Stimulated activated CD8-positive, alpha-beta memory T cell treated with anti-CD3 and anti-CD28 coated beads, Interleukin-7, amount 100 ng/mL, for 1 hour (primary cell): ENCODE results near the gene OR11L1.

Source experiments
- DNase-seq, 2 donors: peaks; one replicate each; pipeline ENCODE4 v3.0.0-alpha.2; 2020; ENCODE audit warnings: low read depth in 2 of 2

Gene OR11L1, protein sequence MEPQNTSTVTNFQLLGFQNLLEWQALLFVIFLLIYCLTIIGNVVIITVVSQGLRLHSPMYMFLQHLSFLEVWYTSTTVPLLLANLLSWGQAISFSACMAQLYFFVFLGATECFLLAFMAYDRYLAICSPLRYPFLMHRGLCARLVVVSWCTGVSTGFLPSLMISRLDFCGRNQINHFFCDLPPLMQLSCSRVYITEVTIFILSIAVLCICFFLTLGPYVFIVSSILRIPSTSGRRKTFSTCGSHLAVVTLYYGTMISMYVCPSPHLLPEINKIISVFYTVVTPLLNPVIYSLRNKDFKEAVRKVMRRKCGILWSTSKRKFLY

DNA sequence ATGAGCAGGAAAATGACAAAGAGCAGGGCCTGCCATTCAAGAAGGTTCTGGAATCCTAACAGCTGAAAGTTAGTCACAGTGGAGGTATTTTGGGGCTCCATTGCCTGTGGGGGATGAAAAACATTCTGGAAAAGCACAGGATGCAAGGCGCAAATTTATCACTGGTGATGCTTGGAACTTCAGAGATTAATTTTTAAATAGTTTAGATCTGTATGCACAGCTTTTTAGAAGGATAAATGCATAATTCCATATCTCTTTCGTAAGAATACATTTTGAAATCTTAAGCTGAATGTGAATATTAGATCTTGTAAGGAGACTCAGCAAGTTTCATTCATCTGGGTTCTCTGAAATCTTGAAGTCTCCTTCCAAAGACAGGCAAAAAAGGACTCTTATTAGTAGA is at the start of gene OR11L1:
Gene OR11L1 (minus strand): TSS at position 101 of the 400 bp plus-strand sequence. CDS start 0 bp downstream, at position 101.
- DNase-seq = no peak

GRCh38 chr1:247884797-247885413 is 43.2 kb upstream of the OR11L1 start:
- DNase-seq = no peak

DNA sequence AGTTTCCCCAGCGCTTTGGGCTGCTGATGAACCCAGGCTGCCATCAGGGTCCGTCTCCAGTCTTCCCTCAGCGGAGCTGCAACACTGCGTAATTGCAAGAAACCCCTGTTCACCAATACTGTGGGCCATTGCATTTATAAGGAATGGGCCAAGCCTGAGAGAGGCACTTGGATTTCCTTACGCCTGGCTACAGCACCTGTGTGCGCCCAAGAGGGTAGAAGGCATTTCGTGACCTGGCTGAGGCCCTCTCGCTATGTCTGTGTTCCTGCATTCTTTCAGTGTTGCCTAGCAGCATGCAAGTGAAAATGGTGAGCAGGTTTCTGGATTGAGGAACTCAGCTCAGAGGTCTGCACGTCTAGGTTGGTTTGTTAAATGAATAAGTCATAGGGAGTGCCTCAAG is 41.6 kb upstream of the OR11L1 start:
- DNase-seq = no peak

DNA sequence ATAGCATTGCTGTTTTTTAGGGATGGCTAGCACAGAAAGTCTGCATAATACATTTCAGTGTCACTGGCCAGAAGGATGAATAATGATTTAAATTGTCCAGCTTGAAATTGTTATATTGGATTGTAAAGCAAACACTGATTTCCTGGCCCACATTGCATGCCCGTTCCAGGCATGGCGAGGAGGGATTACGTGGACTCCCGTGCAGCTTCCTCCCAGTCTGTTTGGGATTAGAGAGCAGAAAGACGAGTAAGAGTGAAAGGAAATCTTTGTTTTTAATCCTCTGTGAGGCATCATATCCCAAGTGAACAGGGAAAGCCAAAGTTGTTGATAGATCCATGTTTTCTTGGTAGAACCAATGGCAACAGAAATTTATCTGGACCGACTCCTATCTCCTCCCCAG is 23.7 kb upstream of the OR11L1 start:
- no peak for DNase-seq

- DNase-seq = no peak
Observed at GRCh38 chr1:247864644-247865043, 22.9 kb upstream of the OR11L1 start.

GRCh38 chr1:247862756-247863155 is 21.1 kb upstream of the OR11L1 start:
- DNase-seq = no peak

DNA sequence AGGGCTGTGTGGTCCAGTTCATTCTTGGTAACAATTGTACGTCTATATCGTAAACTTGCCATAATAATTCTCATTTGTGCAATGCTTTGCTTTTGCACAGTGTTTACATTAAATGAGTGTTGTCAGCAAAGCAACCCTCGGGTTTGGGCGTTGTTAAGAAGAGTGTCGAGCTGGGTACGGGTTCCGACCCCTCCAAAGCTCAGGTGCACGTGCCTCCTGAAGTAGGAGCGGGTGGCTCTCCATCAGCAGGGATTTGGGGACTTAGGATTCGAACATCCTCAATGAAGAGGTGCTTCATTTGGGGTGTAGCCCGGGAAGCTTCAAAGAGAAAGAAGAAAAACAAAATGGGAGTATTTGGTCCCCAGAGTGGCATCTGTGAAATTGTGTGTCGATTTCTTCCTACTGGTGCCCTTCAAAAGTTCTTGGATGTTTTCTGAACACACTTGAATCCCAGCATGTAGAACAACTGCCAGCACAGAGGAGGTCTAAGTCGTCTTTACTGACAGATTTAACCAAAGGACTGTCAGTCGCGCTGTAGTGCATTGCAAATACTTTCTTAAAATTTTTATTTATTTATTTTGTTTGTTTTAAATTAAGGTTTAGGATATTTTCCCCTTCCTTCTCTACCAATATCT is 16.4 kb upstream of the OR11L1 start:
- DNase-seq = no peak

GRCh38 chr1:247857069-247857984 is 15.6 kb upstream of the OR11L1 start, which contains the start of gene TRIM58:
TRIM58 (plus strand) TSS chr1:247857187; CDS start chr1:247857247, 60 bp downstream.
- DNase-seq = no peak

GRCh38 chr1:247855911-247856310 is 14.2 kb upstream of the OR11L1 start:
- DNase-seq = no peak

DNA sequence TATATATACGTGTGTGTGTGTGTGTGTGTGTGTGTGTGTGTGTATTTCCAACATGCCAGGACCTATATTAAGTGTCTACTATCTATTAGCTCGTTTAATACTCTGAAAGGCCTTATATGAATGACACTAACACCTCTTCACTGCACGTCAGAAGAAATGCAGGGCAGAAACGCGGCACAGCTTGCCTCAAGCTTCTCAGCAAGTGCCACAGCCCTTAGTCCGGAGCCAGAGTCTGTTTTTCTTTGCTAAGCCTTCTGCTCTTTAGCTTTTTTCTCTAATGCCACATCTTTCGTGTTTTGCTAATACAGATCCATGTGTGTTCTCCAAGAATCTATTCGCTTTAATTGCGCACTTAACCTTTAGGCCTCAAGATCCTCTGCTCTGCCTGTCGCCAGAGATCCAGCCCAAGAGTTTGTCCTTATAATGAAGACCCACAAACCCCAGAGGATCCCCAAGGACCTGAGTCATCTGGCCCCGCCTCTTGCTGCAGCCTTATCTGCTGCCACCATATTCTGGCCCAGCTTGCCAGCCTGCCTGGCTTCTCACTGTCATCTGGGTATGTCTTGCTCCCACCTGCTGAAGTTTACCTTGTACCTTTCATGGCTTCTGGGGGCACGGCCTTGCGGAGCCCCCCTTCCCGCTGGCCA is 13.3 kb upstream of the OR11L1 start:
- DNase-seq = no peak

DNA sequence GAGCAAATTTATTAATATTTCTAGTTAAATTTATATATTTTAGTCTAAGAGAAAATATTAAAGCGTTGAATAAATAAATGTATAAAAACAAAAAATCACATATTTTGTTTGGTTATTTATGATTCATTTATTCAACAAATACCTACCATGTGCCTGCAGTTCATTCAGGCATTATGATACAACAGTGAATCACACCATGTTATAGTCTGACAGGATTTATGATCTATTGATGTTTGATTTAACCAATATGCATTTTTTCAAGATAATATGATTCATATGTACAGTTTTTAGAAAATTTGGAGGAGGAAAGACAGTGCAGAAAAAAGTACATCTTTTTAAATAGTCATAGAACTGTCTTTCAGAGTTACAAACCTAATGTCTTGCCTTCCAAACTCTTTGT is 7.9 kb upstream of the OR11L1 start:
- DNase-seq = no peak

DNA sequence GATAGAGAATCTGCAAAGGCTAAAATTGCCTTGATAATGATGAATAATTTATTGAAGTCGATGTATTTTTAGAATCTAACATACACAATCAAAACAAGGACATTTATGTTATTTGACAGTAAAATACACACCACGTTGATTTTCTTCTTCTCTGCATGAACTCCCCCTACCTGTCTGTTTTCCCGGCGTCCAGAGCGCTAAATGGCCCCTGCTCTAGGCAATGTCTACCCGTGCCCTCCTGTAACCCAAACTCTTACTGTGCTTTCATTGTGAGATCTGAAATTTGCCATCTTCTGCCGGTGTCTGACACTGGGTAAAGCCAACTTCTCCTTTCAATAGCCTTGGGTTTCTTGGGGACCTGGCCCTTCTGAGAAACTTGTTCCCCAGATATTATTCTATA is 6.7 kb upstream of the OR11L1 start:
- DNase-seq = no peak

DNA sequence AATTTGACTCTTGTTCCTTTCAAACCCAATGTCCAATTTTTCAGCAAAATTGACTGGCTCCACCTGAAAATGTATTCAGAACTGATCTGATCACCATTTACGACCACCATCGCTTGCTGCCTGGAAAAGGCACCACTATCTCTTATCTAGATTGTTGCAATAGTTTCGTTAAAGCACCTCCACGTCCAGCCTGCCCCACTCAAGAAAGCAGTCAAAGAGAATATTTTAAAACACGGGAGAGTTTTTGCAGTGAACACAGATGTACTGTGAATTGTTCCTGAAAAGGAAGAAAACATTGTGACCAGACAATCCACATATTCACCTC is 4.0 kb upstream of the OR11L1 start:
- no peak for DNase-seq

- DNase-seq = no peak
Observed at GRCh38 chr1:247845011-247845692, 3.5 kb upstream of the OR11L1 start.

DNA sequence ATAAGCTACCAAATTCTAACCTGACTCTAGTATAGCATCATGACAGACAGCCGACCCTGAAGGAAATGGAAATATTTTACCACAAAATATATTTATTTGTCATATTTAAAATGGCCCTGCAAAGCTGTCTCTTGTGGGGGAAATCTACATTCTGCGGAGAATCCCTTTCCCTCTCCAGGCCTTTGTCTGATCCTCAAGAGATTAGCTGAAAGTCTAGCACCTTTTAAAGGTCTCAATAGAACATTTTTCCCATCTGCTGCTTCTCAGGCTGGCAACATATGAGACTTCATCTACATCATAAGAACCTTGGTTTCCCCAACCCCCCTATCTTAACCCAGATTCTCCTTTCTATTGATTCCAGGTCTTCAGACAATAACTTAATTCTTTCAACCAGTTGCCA is 1.7 kb upstream of the OR11L1 start:
- no peak for DNase-seq

DNA sequence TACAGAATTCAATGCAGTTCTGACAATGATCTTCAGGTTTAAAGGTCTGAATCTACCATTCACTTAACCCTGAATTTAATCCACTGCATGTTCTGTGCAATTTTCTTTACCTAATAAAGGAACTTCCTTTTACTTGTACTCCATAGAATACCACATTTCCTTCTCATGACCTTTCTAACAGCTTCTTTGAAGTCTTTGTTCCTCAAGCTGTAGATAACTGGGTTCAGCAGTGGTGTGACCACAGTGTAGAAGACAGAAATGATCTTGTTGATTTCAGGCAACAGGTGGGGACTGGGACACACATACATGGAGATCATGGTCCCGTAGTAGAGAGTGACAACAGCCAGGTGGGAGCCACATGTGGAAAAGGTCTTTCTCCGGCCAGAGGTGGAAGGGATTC is 878 bp downstream of the OR11L1 start:
- DNase-seq = no peak

DNA sequence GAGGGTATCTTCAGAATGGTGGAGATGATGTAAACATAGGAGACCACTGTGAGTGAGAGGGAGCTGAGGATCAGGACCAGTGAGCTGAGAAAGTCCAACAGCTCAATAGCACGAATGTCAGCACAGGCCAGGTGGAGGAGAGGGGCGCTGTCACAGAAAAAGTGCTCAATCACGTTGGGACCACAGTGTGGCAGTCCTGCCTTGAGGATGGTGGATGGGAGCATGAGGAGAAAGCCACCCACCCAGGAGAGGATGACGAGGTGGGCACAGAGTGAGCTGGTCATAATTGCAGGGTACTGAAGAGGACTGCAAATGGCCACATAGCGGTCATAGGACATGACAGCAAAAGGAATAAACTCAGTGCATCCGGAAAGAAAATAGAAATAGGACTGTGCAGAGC is 8.1 kb downstream of the OR11L1 start:
- no peak for DNase-seq

DNA sequence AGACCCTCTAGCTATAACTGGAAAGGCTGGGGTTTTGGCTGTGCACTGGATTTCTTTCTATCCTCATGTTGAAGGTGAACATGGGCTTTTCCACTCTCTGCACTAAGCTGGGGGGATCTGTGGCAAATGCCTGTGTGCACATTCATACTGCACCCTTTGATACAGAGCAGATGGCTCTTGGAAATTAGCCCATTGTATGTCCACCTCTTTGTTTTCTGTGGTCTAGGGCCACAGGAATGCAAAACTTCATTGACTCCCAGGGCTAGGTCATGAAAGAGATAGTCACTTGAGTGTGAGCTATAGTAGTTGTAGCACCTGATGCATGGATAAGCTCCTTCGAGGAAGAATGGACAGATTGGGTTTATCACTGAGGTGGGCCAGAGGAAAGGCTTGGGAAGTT is 12.0 kb downstream of the OR11L1 start:
- no peak for DNase-seq

DNA sequence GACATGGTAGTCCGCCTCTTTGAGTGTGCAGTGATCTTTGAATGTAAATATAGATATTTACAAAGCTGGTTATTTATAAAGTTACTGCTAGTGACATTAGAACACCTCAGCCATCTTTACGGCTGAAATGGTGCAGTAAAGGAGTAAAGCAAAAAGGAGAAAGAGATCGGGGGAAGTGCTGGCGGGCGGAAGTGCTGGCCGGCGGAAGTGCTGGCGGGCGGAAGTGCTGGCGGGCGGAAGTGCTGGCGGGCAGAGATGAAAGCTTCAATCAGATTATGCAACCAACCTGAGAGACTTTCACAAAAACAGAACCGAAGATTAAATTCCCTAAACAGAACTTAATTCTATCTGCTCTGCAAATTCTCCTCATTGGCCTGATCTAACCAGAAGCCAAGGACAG is 16.3 kb downstream of the OR11L1 start:
- no peak for DNase-seq

DNA sequence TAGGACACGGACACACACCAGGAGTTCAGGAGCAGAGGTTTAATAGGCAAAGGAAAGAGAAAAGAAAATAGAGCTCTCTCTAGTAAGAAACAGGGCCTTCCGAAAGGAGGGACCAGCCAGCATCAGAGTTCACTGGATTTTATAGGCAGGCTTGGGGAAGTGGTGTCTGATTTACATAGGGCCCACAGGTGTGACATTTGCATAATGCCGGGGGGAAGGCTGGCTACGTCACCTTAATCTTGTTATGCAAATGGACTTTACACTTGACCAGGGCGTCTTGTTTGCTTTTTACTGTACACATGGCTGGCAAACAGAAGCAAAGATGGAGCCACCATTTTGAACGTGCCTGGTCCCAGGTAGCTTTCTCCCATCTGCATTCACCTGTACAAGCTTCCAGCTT is 17.7 kb downstream of the OR11L1 start, which contains the start of gene OR14A16:
Gene OR14A16 (minus strand): TSS at position 97 of the 400 bp plus-strand sequence. CDS start 8,390 bp downstream, outside the sequence.
- DNase-seq = no peak

GRCh38 chr1:247822060-247822459 is 19.6 kb downstream of the OR11L1 start:
- DNase-seq = no peak
